PC-9 (cell line): ENCODE results near the gene CNTNAP2.

ENCODE experiments used
- CTCF ChIP-seq: fragments of 200-600 bp; sonication (generic); conservative IDR thresholded peaks from 2 replicates; pipeline ENCODE4 v1.6.1; 2017; ENCODE audit warnings: mixed run types, antibody characterized with exemption, mild to moderate bottlenecking, moderate library complexity
- EZH2 ChIP-seq: fragments of 200-600 bp; sonication (generic); IDR thresholded peaks from 2 replicates; pipeline ENCODE4 v1.8.0; 2017; ENCODE audit warnings: antibody characterized with exemption, low read depth

- no peak for TF ChIP-seq CTCF
- TF ChIP-seq EZH2 = no peak
Observed at GRCh38 chr7:147300293-147300692, 1183.7 kb downstream of the CNTNAP2 start.
